Activated CD4-positive, alpha-beta T cell treated with anti-CD3 and anti-CD28 coated beads, Interleukin-10, Interleukin-2, amounts not matched to agents 100 ng/mL and 50 ng/mL, durations not matched to agents 16 hours and 8 hours (primary cell): Measurements from ENCODE around the gene DCAF7.
A peak's percentile ranks its signal among the peaks of the same experiment; 100 is the strongest.

Experiments
- DNase-seq: peaks from one replicate; pipeline ENCODE4 v3.0.0-alpha.2; 2020

The DCAF7 gene

DNA sequence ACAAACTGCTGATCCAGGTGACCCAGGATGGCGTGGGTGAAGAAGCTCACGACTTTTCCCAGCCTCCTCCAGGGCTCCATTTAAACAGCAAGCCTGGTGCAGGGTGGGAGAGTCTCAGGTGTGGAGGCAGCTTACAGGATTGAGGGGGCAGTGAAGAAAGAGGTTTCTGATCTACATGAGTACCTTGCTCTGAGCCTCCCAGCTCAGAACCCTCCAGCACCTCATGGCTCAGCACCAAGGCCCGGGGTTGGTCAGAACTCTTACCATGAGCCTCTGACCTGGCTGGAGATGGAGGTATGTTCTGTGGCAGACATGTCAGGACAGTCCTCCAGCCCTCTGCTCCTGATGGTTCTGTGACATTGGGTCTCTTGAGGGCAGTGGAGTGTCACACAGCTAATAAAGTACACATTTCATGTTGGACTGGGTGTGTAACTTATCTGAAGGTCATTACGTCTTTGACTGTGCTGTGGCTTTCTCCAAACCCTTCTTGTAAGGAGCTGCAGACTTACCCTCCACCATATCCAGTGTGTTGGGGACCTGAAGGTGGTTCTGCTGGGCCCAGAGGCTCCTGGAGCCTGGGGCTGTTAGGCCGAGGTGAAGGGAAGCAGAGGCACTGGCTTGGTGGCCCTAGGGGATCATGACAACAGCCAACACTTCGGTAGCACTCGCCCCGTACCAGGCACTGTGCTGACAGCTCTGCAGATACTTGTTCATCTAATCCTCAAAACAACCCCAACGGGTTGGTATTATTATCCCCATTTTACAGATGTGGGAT is 3.8 kb upstream of the DCAF7 start:
- DNase-seq = no peak

DNA sequence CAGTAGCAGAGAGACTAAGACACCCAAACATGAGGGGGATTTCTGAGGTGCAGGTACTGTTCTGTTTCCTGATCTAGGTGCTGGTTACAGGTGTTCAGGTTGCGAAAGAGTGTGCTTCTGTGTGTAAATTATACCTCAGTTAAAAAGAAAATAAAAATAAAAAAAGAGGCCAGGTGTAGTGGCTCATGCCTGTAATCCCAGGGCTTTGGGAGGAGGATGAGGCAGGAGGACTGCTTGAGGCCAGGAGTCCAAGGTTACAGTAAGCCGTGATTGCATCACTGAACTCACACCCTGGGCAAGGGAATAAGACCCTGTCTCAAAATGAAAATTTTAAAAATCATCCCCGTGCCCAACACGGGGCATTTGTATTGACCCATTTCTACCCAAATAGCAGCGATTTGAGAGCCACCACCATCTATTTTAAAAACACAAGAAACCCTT is 3.2 kb upstream of the DCAF7 start:
- DNase-seq = no peak

DNA sequence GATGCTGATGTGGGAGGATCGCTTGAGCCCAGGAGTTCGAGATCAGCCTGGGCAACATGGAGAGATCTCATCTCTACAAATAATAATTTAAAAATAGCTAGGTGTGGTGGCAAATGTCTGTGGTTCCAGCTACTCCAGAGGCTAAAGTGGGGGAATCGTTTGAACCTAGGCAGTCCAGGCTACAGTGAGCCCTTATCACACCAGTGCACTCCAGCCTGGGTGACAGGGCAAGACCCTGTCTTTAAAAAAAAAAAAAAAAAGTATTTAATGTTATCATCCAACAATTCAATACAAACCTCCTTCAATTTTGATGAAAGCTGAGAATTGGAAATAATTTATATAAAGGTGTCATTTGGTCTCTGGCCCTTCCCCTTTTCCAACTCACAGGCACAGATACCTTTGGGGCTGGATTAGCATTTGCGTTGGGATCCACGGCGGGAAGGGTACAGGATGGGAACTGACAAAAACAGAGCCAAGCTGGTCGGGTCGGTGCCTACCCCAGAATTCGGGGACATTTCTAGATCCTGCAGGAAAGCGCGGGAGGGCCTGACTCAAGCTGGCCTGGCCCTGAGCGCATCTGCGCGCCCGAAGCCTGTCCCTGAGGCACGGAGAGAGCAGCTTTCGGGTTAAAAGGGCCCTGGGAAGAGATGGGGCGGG is 860 bp upstream of the DCAF7 start:
- DNase-seq = no peak

DNA sequence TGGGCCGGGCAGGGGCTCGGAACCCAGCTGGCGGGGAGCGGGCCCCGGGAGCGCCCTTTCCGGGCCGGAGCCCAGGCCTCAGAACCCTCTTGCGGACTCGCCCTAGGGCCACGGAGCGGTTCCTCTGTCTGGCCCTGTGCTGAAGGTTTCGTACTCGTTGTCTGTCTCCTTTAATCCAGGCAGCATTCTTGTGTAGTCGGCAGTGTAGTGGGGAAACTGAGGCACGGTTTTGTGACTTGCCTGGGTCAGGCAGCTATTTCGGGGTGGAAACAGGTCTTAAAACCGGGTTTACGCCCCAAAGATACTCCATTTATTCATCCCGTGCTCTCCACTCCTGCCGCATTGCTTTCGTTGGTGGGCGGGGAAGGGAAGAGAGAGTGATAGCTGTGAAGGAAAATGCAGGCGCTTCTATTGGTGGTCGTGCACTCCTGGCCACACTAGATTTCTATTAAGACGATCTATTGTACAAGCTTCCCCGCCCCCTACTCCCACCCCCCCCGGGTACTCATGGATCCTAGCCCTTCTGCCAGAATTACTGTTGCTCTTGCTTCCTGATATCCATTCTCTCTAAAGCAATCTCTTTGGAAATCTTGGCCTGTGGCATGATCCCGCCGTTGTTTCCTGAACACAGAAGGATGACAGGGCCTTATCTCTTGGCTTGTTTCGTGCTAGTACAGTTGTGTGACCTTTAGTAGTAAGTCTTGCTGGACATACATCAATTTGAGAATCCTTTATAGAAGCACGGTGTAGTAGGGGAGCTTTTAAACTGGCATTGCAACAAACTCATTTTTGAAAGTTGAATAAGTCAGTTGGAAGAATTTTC is 751 bp downstream of the DCAF7 start:
- peak; percentile 34 for DNase-seq

DNA sequence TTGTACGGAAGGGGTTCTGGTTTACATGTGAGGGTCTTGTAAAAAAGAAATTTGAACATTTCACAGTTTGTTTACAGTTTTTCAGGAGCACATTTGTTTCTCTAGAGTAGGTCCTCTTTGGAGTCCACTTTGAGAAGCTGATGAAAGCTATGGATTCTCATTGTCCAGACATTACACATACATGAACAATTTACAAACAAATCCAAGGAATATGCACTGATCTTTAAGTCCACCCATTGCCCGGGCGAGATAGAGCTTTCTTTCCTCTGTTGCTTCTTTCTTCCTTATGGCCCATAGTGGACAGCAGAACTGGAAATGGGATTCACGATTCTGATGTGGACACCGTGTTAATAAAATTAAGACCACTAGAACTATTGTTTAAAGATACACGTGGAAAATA is 1.9 kb downstream of the DCAF7 start:
- no peak for DNase-seq

DNA sequence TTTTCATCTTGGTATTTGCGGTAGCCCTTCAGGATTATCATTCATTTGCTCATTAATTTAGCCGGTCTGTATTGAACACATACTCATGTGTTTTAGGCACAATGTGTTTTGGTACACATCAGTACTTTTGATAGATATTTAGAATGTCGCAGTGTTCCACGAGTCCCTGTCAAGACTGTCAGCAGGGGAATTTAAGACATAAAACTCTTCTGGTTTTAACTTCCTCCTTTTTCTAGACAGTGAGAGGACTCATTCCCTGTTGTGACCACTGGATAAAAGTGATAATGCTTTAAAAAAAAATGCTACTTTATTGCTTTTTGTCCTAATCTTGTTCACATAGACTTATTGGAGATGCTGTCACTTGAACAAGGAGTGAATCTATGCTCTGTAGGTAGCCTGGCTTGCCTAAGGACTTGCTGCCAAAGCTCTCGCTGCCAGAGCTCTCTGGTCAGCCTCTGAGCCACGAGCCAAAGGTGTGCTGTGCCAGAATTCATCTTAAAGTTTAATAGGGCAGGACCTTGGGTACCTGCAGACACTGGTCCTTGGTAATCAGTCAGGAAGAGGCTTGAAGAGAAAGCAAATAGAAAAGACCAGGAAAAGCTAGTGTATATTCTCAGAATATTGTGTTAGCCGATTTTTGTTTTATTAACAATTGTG is 5.4 kb downstream of the DCAF7 start:
- DNase-seq = no peak

DNA sequence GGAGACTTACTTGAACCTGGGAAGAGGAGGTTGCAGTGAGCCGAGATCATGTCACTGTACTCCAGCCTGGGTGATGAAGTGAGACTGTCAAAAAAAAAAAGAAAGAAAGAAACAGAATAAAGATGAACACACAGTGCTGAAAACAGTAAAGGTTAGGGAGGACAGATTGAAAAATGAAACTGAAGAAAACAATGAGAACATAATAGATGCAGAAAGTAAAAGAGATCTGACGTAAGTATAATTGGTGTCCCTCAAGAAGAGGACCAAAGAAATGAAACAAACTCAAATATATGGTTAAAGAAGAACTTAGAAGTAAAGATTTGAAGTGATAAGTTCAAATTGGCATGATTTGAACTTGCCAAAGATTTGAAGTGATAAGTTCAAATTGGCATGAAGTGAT is 7.1 kb downstream of the DCAF7 start:
- no peak for DNase-seq

DNA sequence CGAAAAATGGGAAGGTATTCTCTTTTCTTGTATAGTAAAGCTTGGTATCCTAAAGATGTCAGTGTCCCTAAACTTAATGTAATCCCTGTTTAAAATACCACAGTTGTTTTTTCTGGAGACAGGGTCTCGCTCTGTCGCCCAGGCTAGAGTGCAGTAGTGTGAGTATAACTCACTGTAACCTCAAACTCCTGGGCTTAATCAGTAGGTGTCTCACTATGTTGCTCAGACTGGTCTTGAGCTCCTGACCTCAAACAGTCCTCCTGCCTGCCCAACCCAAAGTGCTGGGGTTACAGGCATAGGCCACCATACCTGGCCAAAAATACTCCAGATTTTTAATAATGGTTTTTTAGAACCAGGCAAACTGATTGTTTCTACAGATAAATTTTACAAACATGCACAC is 8.2 kb downstream of the DCAF7 start:
- no peak for DNase-seq

DNA sequence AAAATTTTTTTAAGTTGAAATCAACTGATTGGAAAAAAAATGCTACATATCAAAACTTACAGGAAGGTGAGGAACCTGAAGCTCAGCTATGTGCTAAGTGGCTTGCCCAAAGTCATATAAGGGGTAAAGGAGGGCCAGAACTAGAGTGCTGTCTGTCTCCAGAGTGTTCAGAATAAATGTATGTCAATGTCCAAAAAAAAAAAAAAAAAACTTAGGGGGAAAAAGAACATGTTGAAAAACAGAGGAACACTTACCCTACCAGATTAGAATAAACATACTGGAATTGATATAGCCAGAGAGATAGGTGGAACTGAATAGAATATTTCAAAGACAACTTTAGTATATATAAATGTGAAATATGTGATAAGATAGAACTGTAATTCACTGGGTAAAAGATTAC is 11.5 kb downstream of the DCAF7 start:
- no peak for DNase-seq

DNA sequence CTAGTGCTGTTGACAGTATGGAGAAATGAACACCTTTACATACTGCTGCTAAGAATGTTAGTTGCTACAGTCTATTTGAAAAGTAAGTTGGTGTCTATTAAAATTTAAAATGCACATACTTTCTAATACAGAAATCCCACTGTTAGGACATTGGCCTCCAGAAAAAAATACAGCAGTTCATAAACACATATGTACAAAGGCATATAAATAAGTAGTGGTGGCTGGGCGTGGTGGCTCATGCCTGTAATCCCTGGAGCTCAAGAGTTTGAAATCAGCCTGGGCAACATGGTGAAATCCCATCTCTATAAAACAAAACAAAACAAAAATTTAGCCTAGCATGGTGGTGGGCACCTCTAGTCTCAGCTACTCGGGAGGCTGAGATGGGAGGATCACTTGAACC is 13.1 kb downstream of the DCAF7 start:
- DNase-seq = no peak

DNA sequence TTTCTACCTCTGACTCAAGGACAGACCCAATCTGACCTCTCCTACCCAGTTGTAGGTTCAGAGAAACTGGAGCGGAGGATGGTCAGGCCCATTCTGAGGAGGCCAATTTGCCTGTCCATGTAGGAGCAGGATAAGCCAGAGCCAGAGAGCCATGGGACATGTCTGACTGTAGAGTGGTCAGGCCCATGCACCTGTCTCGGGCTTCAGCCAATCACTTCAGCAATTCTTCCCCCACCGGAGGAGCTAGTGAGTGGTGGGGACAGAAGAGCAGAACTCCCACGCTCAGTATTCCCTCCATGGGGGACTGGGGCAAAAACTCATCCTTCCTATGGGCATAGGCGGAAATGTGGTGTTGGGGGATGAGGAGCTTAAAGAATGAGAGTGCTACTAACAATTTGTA is 14.3 kb downstream of the DCAF7 start:
- DNase-seq = no peak

DNA sequence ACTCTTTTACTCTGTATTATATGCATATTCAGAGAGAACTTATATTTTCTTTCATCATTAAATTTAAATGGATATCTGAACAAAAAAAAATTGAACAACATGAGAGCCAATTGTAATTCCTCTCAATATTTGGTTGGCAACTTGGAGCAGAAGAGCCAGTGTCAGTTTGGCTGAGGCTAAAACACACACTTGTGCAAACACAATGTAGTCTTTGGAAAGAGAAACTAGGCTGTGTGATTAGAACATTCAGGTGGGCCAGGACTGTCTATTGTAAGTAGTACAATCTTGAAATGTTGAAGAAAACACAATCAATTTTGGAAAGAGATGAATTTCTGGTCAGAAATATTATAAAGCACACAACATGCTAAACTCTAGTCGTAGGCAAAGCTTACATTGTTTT is 17.0 kb downstream of the DCAF7 start:
- DNase-seq = no peak

DNA sequence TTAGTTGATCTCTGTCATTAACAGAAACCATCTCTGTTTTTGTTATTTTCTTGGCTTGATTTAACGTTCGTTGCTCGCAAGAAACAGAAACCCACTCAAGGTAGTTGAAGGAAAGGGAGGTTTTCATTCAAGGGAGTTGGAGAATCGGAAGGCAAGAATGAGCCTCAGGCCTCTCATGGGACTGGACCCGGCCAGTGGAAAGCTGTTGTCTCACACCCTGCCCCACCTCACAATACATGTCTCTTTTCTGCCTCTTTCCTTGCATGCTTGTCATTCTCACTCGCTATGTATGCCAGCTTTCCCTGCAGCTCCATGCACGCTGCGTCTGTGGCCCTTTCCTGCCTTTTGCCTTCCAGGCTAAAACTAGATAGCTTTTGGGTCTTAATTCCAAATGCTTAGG is 18.3 kb downstream of the DCAF7 start:
- no peak for DNase-seq

DNA sequence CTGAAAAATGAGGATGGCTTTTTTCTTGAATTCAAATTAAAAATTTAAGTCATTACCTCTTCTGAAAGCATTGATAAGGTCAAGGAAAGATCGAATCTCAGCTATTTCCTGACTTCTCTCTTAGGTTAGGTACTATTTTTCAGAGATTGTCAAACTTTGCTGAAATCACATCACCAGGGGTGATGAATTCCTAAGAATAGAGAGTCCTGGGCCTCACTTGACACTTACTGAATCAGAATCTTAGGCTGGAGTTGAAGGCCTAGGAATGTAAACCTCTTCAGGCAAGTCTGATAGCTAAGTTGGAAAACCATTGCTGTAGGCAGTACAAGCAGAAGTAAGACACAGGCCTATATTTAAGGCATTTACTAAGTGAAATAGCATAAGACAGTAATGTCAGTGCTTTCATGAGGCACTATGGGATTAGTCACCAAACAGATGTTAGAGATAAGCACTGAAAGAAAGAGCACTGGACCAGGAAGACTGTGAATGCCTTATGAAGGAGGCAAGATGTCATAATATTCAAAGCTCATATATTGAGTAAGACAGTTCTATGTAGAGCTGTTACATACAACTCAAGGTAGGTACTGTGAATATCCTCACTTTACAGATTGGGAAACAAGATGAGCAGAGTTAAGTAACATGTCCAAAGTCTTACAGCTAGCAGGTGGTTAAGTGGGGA is 21.5 kb downstream of the DCAF7 start:
- peak; percentile 36 for DNase-seq

DNA sequence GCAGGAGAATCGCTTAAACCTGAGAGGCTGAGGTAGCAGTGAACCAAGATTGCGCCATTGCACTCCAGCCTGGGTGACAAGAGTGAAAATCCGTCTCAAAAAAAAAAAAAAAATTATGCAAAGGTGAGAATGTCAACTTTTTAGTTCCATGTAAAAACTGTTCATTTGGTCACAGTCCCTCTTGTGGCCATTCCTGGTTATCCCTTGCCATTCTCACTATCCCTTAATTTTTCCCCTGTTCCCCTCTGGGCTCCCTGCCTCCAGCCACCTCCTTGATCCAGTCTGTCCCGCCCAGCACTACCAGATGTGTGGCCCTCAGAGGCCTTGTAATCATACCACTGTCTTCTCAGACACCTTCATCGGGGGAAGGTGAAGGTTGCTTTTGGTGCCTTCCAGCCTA is 23.4 kb downstream of the DCAF7 start:
- no peak for DNase-seq

DNA sequence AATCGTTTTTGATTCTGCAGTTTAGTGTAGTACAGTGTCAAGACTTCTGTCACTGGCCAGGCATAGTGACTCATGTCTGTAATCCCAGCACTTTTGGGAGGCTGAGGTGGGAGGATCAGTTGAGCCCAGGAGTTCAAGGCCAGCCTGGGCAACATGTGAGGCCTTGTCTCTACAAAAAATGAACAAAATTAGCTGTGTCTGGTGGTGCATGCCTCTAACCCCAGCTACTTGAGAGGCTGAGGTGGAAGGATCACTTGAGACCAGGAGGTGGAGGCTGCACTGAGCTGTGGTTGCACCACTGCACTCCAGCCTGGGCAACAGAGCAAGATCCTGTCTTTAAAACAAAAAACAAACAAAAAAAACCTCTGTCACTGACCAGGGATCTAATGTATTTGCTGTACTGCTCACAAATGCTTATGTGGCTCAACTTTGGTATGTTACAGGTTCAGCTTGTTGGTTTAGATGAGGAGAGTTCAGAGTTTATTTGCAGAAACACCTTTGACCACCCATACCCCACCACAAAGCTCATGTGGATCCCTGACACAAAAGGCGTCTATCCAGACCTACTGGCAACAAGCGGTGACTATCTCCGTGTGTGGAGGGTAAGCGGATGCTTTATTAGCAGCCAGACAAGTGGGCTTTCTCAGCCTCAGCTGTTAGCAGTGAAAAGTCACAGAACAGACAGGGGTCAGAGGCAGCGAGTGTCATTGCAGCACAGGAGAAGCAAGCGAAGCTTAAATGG is 27.9 kb downstream of the DCAF7 start:
- DNase-seq = no peak

DNA sequence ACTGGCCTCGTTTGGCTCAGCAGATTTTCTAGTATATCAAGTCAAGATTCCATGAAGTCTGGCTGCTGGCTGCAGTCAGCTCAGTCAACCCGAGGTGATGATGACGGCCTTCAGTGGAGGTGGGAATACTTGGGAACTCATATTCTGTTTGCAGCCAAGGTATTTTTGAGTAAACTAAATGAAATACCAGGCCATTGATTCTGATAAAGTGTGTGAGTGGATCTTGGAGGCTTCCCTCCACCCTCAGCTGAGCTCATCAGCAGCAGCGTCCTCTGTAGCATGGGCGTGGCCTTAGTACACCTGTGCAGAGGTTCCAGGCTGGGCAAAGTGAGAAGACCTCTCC is 28.5 kb downstream of the DCAF7 start:
- DNase-seq = no peak

DNA sequence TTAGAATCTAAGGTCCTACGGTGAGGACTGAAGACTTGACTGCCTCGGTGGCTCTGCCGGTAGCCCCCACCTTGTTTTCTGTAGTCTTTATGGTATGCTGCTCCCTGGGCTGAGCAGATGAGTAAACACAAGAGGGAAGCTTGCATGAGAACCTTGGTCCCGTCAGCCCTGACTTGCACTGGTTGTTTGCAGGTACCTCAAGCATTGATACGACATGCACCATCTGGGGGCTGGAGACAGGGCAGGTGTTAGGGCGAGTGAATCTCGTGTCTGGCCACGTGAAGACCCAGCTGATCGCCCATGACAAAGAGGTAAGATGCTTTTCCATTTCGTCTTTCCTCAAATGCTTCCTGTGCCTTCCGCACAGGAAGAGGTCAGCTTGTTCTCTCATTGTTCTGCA is 29.4 kb downstream of the DCAF7 start:
- DNase-seq = no peak

DNA sequence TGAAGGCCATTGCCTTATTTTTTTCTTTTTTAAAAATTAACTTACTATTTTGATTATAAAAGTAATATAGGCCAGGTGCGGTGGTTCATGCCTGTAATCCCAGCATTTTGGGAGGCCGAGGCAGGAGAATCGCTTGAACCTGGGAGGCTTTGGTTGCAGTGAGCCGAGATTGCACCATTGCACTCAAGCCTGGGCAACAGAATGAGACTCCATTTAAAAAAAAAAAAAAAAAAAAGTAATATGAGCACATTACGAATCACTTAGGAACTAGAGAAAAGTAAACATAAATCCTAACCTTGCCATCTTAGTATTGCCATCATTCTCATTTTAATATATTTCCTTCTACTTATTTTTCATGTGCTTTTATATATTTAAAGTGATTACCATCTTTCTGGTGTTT is 37.5 kb downstream of the DCAF7 start:
- no peak for DNase-seq

DNA sequence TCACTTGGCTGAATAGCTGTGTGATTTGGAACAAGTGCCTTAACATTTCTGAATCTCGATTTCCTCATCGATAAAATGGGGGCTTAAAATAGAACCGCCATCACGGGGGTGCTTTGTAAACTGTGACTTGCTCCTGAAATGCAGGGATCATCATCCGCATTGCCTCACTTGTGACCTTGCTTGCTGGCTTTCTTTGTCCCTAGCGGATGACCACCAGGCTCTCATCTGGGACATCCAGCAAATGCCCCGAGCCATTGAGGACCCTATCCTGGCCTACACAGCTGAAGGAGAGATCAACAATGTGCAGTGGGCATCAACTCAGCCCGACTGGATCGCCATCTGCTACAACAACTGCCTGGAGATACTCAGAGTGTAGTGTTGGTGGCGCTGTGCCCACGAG is 38.5 kb downstream of the DCAF7 start:
- DNase-seq = no peak

DNA sequence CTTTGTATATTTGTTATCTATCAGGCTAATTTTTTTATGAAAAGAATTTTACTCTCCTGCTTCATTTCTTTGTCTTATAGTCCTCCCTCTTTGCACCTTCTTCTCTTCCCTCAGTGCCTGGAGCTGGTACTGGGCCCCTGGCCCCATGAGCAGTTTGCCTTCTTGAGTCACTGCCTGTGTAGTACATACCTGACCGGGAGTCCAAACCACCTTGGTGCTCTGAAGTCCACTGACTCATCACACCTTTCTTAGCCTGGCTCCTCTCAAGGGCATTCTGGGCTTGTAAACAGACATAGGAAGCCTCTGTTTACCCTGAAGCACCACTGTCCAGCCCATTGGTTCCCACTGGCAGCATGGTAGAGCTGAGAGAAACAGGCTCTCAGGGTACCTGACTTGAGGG is 39.4 kb downstream of the DCAF7 start:
- DNase-seq = no peak

DNA sequence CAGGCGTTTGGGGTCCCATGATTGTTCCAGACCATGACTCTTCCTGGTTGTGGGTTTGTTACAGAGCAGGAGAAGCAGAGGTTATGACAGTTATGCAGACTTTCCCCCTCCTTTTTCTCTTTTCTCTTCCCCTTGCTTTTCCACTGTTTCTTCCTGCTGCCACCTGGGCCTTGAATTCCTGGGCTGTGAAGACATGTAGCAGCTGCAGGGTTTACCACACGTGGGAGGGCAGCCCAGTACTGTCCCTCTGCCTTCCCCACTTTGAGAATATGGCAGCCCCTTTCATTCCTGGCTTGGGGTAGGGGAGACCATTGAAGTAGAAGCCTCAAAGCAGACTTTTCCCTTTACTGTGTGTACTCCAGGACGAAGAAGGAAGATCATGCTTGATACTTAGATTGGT is 42.5 kb downstream of the DCAF7 start:
- DNase-seq = no peak
